Stimulated activated naive CD8-positive, alpha-beta T cell treated with anti-CD3 and anti-CD28 coated beads, Interleukin-15, amount 100 ng/mL, for 72 hours (primary cell): Measurements from ENCODE around the gene SEZ6.
A peak's percentile ranks its signal among the peaks of the same experiment; 100 is the strongest.

Experiments used
- ATAC-seq: fragments of 150-1000 bp; cut with Tn5 transposase; 2 replicates; pipeline ENCODE4 v1.10.0; 2021; ENCODE audit warnings: mild to moderate bottlenecking, moderate library complexity
- DNase-seq, 2 donors: peaks; one replicate each; pipeline ENCODE4 v3.0.0; 2021 to 2022
- H3K27ac Mint-ChIP-seq, 2 donors: one replicate each; pipeline ENCODE4 v1.8.0; 2022; ENCODE audit warnings: mild to moderate bottlenecking in 2 of 2, mixed read lengths in 2 of 2, moderate library complexity in 2 of 2
- H3K27me3 Mint-ChIP-seq: one replicate; pipeline ENCODE4 v1.8.0; 2022; ENCODE audit warnings: mixed read lengths
- H3K4me1 Mint-ChIP-seq: one replicate; pipeline ENCODE4 v1.8.0; 2022; ENCODE audit warnings: mild to moderate bottlenecking, mixed read lengths
- H3K4me3 Mint-ChIP-seq, 2 donors: one replicate each; pipeline ENCODE4 v1.8.0; 2022; ENCODE audit warnings: mild to moderate bottlenecking in 2 of 2, mixed read lengths in 2 of 2, moderate library complexity in 1 of 2
- H3K9me3 Mint-ChIP-seq, 2 donors: one replicate each; pipeline ENCODE4 v1.8.0; 2022; ENCODE audit warnings: mixed read lengths in 2 of 2

SEZ6 gene

GRCh38 chr17:28996554-28997096 is 9.2 kb downstream of the SEZ6 start:
- peak overlapping the region in 1 of 2 donors; percentile 84 for H3K27ac Mint-ChIP-seq
- peaks cover 31% of the 10 kb centered on the region for H3K27me3 Mint-ChIP-seq
- no peak overlapping the region for H3K4me3 Mint-ChIP-seq
- no peaks in the 10 kb centered on the region for H3K9me3 Mint-ChIP-seq
- ATAC-seq (no peak), DNase-seq (no peak)
- no peaks in the 10 kb centered on the region for H3K4me1 Mint-ChIP-seq

GRCh38 chr17:28993645-28994426 is 12.0 kb downstream of the SEZ6 start:
- no peaks in the 10 kb centered on the region for H3K4me1 Mint-ChIP-seq
- no peak for DNase-seq
- H3K27ac Mint-ChIP-seq: no peak overlapping the region
- peaks cover 28% of the 10 kb centered on the region for H3K27me3 Mint-ChIP-seq
- no peaks in the 10 kb centered on the region for H3K9me3 Mint-ChIP-seq
- H3K4me3 Mint-ChIP-seq: no peak overlapping the region
- no peak for ATAC-seq

GRCh38 chr17:28992625-28993600 is 12.9 kb downstream of the SEZ6 start:
- peak; percentile 32 for ATAC-seq
- Mint-ChIP-seq H3K27me3 (peaks cover 23% of the 10 kb centered on the region), H3K4me3 (no peak overlapping the region)

GRCh38 chr17:28992185-28992584 is 13.6 kb downstream of the SEZ6 start:
- Mint-ChIP-seq H3K27ac (peak overlapping the region in 1 of 2 donors; percentile 42), H3K27me3 (peaks cover 15% of the 10 kb centered on the region), H3K4me3 (no peak overlapping the region), H3K4me1 (no peaks in the 10 kb centered on the region), H3K9me3 (no peaks in the 10 kb centered on the region)
- DNase-seq (no peak), ATAC-seq (peak; percentile 13)

More at GRCh38 chr17:28992625-28993600, 12.9 kb downstream of the SEZ6 start:
- Mint-ChIP-seq H3K4me1 (no peaks in the 10 kb centered on the region), H3K9me3 (no peaks in the 10 kb centered on the region), H3K27ac (no peak overlapping the region)
- no peak for DNase-seq

- H3K9me3 Mint-ChIP-seq: no peaks in the 10 kb centered on the region
- peaks cover 11% of the 10 kb centered on the region for H3K27me3 Mint-ChIP-seq
- H3K4me3 Mint-ChIP-seq: no peak overlapping the region
- no peak for ATAC-seq
- H3K4me1 Mint-ChIP-seq: no peaks in the 10 kb centered on the region
- H3K27ac Mint-ChIP-seq: peak overlapping the region in 1 of 2 donors; percentile 82
- DNase-seq: no peak
These were observed 14.1 kb downstream of the SEZ6 start for GRCh38 chr17:28991779-28992178.

- peaks cover 8% of the 10 kb centered on the region for H3K27me3 Mint-ChIP-seq
- H3K4me3 Mint-ChIP-seq: no peak overlapping the region
- no peak for ATAC-seq
- DNase-seq: no peak
- H3K4me1 Mint-ChIP-seq: peaks cover 1% of the 10 kb centered on the region
- no peaks in the 10 kb centered on the region for H3K9me3 Mint-ChIP-seq
- peak overlapping the region in 1 of 2 donors; percentile 84 for H3K27ac Mint-ChIP-seq
These were observed 16.8 kb downstream of the SEZ6 start for GRCh38 chr17:28989028-28989427.

GRCh38 chr17:28988475-28988874 is 17.4 kb downstream of the SEZ6 start:
- Mint-ChIP-seq H3K27ac (peak overlapping the region in 1 of 2 donors; percentile 84), H3K27me3 (peaks cover 8% of the 10 kb centered on the region)
- ATAC-seq: no peak

GRCh38 chr17:28986714-28987655 is 18.8 kb downstream of the SEZ6 start:
- Mint-ChIP-seq H3K27ac (no peak overlapping the region), H3K9me3 (no peaks in the 10 kb centered on the region)
- no peak for ATAC-seq

More at GRCh38 chr17:28988475-28988874, 17.4 kb downstream of the SEZ6 start:
- no peaks in the 10 kb centered on the region for H3K9me3 Mint-ChIP-seq
- no peak for DNase-seq
- peaks cover 7% of the 10 kb centered on the region for H3K4me1 Mint-ChIP-seq
- no peak overlapping the region for H3K4me3 Mint-ChIP-seq

GRCh38 chr17:28985950-28986713 is 19.7 kb downstream of the SEZ6 start:
- Mint-ChIP-seq H3K27me3 (no peaks in the 10 kb centered on the region), H3K4me3 (no peak overlapping the region), H3K9me3 (no peaks in the 10 kb centered on the region), H3K27ac (no peak overlapping the region), H3K4me1 (peaks cover 30% of the 10 kb centered on the region)
- ATAC-seq (no peak), DNase-seq (no peak)

More at GRCh38 chr17:28986714-28987655, 18.8 kb downstream of the SEZ6 start:
- no peak overlapping the region for H3K4me3 Mint-ChIP-seq
- DNase-seq: no peak
- peaks cover 22% of the 10 kb centered on the region for H3K4me1 Mint-ChIP-seq
- peaks cover 8% of the 10 kb centered on the region for H3K27me3 Mint-ChIP-seq

- ATAC-seq (no peak), DNase-seq (no peak)
- Mint-ChIP-seq H3K27ac (peak overlapping the region in 1 of 2 donors; percentile 97), H3K27me3 (no peaks in the 10 kb centered on the region), H3K9me3 (no peaks in the 10 kb centered on the region), H3K4me3 (peak overlapping the region in 1 of 2 donors; percentile 14), H3K4me1 (peaks cover 34% of the 10 kb centered on the region)
These were observed 22.3 kb downstream of the SEZ6 start for GRCh38 chr17:28983286-28984230.

- peaks cover 39% of the 10 kb centered on the region for H3K4me1 Mint-ChIP-seq
- H3K4me3 Mint-ChIP-seq: peak overlapping the region; percentile 41 to 51
- ATAC-seq (peak; percentile 94), DNase-seq (peak; percentile 39 to 74)
- no peaks in the 10 kb centered on the region for H3K27me3 Mint-ChIP-seq
- no peaks in the 10 kb centered on the region for H3K9me3 Mint-ChIP-seq
- H3K27ac Mint-ChIP-seq: peak overlapping the region; percentile 94 to 97
These were observed 23.6 kb downstream of the SEZ6 start for GRCh38 chr17:28982131-28982793.

GRCh38 chr17:28978356-28978964 is 27.4 kb downstream of the SEZ6 start:
- H3K4me1 Mint-ChIP-seq: peaks cover 32% of the 10 kb centered on the region
- ATAC-seq (no peak), DNase-seq (no peak)
- H3K9me3 Mint-ChIP-seq: no peaks in the 10 kb centered on the region
- H3K27ac Mint-ChIP-seq: peak overlapping the region in 1 of 2 donors; percentile 53
- no peaks in the 10 kb centered on the region for H3K27me3 Mint-ChIP-seq
- no peak overlapping the region for H3K4me3 Mint-ChIP-seq
